Measurements from ENCODE around the gene GMCL1.
"Not testable (repeated sequence)": the region's sequence is repeated elsewhere in the genome, so short reads cannot be mapped to it uniquely, and the experiment has no call there.

GMCL1 gene

GRCh38 chr2:69810550-69810949, 18.9 kb upstream of the GMCL1 start:
- DNase-seq = no peak

DNA sequence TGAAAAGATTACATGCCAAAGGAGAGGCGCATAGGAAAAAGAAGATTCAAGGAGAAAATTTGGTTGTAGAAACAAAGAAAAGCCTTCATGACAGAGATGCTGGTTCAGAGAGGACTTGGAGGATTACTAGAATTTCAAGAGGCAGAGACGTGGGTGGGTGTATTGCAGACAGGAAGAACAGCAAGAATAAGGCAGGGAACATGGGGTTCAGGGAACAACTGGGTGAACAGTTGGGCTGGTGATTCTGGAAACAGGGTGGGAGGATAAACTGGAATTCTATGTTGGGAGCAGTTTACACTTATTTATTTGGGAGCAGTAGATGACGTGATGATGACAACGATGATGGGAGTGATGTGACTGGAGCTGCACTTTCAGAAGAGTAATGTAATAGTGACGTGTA, 18.4 kb upstream of the GMCL1 start:
- no peak for DNase-seq

GRCh38 chr2:69811591-69811990, 17.9 kb upstream of the GMCL1 start:
- no peak for DNase-seq

GRCh38 chr2:69815717-69816116, 13.7 kb upstream of the GMCL1 start:
- DNase-seq = no peak

- DNase-seq = peak; percentile 82 to 88
These were observed 12.4 kb upstream of the GMCL1 start for GRCh38 chr2:69816923-69817542.

GRCh38 chr2:69817729-69818501, 11.5 kb upstream of the GMCL1 start:
- DNase-seq = no peak

GRCh38 chr2:69827796-69828540, 1.5 kb upstream of the GMCL1 start:
- DNase-seq = no peak

DNA sequence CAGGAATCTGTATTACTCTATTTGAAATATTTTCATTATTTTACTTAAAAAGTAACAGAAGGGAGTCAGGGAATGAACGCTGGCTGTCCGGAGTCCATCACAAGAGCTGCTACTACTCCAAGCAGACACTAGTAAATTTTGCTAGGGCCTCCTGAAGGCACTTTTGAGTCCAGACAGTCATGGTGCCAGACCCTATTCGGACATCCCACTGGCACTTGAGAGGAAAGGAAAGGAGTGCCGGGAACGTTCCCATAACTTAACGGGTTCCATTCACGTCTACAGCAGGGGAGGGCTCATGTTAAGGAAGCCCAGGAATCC, 563 bp upstream of the GMCL1 start:
- no peak for DNase-seq

DNA sequence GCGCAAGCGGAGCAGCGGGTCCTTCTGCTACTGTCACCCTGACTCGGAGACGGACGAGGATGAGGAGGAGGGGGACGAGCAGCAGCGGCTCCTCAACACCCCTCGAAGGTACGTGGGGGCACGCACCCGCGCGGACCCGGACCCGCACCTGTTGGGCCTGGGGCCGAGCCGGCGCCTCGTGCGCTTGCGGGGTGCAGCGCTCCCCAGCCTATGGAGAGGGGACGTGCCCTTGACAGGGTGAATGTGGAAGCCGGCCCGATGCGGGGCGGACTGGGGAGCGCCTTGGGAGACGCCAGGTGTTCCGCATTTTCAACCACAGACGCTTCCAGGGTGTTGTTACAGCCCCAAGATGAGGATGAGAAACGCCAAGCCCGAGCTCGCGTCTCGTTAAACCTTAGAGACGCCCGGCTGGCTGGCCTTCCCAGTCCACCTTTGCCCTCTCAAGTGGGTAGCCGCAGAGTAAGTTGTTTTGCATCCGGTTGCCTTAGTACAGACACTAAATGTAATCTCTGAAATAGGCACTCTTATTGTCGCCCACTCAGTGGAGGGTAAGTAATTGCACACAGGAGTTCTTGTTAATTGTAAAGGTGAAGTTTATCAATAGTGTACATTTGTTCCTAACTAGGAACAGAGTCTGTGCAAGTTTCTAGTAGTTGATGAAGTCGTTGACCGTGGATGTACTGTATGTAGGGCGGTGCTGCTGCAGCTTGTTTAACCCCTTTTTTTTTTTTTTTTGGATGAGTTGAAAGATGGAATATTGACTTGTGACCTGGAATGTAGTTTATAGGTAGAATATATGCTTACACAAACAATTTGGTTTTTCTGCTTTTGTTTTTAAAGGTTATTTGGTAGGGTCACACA, 815 bp downstream of the GMCL1 start:
- peak; percentile 44 to 49 for DNase-seq

DNA sequence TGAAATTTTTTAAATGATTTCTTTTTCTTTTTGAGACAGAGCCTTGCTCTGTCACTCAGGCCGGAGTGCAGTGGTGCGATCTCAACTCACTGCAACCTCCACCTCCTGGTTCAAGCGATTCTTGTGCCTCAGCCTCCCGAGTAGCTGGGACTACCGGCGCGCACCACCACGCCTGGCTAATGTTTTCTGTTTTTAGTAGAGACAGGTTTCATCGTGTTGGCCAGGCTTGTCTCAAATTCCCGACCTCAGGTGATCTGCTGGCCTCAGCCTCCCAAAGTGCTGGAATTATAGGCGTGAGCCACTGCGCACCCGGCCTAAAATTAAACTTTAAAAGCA, 1.4 kb downstream of the GMCL1 start:
- not testable (repeated sequence) for DNase-seq

GRCh38 chr2:69831354-69831905, 2.0 kb downstream of the GMCL1 start:
- DNase-seq = no peak

- DNase-seq = no peak
These were observed 4.3 kb downstream of the GMCL1 start for GRCh38 chr2:69833752-69834151.

DNA sequence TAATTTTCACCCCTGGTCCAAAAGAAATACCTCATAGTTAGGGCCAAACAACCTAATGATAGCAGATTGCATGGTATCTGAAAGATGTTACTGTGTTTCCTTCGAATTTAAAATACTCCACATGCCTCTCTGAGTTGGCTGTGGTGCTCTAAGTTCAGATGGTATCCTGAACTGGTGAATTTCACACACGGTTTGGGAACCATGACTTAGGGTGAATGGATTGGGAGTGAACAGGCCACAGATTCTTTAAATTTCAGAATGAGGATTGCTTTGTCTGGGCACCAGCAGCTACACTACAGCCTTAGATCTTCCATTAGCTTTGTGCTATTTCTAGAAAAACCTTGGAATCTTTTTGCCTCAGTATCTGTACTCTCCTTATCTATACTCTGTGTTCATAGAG, 6.2 kb downstream of the GMCL1 start:
- no peak for DNase-seq

DNA sequence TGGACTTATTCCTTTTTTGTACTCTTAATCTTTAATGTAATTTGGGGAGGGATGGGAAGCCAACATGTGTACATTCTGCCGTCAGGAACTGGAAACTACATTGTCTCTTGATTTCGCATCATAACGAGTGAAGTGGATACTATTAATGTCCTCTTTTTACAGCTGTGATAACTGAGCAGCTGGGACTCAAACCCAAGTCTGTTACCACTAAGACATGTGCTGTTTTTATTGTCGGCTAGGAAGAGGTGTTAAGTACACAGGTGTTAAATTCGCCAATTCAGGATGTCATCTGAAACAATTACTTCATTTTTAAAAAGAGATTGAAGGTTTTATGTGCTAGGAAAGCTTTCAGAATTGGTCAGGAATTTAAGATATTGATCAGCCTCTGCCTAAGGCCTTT, 6.9 kb downstream of the GMCL1 start:
- no peak for DNase-seq

GRCh38 chr2:69837533-69837932, 8.1 kb downstream of the GMCL1 start:
- no peak for DNase-seq

- no peak for DNase-seq
These were observed 14.5 kb downstream of the GMCL1 start for GRCh38 chr2:69843993-69844392.

- no peak for DNase-seq
These were observed 15.1 kb downstream of the GMCL1 start for GRCh38 chr2:69844560-69844959.

DNA sequence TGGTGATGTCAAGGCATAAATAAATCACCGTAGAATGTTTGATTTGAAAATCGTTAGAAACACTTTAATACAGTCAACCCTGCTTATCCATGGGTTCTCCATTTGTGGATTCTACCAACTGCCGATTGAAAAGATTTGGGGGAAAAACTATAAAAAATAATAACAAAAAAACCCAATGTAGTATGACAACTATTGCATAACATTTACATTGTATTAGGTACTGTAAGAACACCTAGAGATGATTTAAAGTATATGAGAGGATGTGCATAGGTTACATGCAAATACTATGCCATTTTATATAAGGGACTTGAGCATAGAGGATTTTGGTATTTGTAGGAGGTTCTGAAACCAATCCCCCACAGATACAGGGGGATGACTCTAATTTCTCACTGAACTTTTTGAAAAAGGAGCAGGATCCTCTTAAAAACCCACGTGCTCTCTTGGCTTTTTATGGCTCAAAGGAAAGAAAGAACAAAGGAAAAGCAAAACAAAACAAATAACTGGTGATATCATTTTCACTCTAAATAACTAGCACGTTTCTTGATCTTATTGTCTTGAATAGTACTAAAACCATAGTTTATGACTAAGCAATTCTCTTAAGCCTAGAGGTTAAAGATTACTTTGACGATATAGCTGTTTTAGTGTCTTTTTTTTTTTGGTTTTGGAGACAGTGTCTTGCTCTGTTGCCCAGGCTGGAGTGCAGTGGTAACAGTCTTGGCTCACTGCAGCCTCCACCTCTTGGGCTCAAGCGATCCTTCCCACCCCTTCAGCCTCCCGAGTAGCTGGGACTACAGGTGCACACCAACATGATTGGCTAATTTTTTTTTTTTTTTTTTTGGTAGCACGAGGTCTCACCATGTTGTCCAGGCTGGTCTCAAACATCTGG, 17.0 kb downstream of the GMCL1 start:
- no peak for DNase-seq

- no peak for DNase-seq
These were observed 17.8 kb downstream of the GMCL1 start for GRCh38 chr2:69847068-69847828.

DNA sequence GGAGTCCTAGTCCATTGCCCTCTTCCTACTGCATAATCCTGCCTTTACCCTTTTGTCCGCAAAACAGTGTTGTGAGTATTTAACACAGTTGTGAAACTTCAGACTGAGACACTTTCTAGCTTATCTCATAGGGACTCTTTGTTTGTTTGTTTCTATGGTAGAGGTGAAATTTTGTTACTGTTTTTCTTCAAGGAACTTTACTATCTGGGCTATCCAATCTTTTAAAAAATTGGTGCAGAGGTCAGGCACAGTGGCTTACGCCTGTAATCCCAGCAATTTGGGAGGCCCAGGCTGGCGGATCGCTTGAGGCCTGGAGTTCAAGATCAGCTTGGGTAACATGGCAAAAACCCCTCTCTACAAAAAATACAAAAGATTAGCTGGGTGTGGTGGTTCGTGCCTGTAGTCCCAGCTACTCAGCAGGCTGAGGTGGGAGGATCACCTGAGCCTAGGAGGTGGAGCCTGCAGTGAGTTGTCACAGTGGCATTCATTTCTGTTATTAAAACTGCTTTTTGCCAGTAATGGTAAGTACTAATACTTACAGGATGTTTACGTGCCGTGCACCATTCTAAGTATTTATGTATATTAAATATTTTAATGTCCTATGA, 18.8 kb downstream of the GMCL1 start:
- DNase-seq = no peak

GRCh38 chr2:69858261-69858660, 28.8 kb downstream of the GMCL1 start:
- no peak for DNase-seq
